H9 (cell line): Measurements from ENCODE around the gene MCAM. TPM values are rescaled to one million over a fixed set of nuclear protein-coding genes. Genes with fewer than 3 reads are reported as not detected.

ENCODE experiments used
- DNase-seq: peaks from one replicate; pipeline ENCODE4 v3.0.0-alpha.2; 2017
- H2AFZ ChIP-seq: one replicate; pipeline ENCODE4 v1.6.1; 2013; ENCODE audit warnings: mild to moderate bottlenecking, low read length, control low read depth, moderate library complexity
- H2AK5ac ChIP-seq: 2 replicates; pipeline ENCODE4 v1.6.1; 2013; ENCODE audit warnings: low read length, control low read depth, mixed read lengths; ENCODE audit not compliant: insufficient read length
- H2BK120ac ChIP-seq: one replicate; pipeline ENCODE4 v1.6.1; 2013; ENCODE audit warnings: low read depth, mild to moderate bottlenecking, low read length, control low read depth, inconsistent platforms; ENCODE audit not compliant: poor library complexity, severe bottlenecking
- H2BK12ac ChIP-seq: 2 replicates; pipeline ENCODE4 v1.6.1; 2013; ENCODE audit warnings: low read length, control low read depth, mixed read lengths, low read depth; ENCODE audit not compliant: insufficient read length
- H2BK15ac ChIP-seq: 2 replicates; pipeline ENCODE4 v1.6.1; 2013; ENCODE audit warnings: low read depth, low read length, control low read depth
- H2BK20ac ChIP-seq: one replicate; pipeline ENCODE4 v1.6.1; 2013; ENCODE audit warnings: low read depth, mild to moderate bottlenecking, low read length, control low read depth, inconsistent platforms; ENCODE audit not compliant: poor library complexity, severe bottlenecking
- H2BK5ac ChIP-seq: 2 replicates; pipeline ENCODE4 v1.6.1; 2013; ENCODE audit warnings: low read length, control low read depth, mixed read lengths; ENCODE audit not compliant: insufficient read length
- H3K14ac ChIP-seq: 2 replicates; pipeline ENCODE4 v1.6.1; 2013; ENCODE audit warnings: low read length, control low read depth; ENCODE audit not compliant: insufficient read depth
- H3K18ac ChIP-seq: 2 replicates; pipeline ENCODE4 v1.6.1; 2013; ENCODE audit warnings: low read depth, mild to moderate bottlenecking, mixed read lengths, low read length, control low read depth; ENCODE audit not compliant: insufficient read length
- H3K23ac ChIP-seq: 2 replicates; pipeline ENCODE4 v1.6.1; 2013; ENCODE audit warnings: low read length, control low read depth, mixed read lengths, low read depth; ENCODE audit not compliant: insufficient read length
- H3K23me2 ChIP-seq: 2 replicates; pipeline ENCODE4 v1.6.1; 2013; ENCODE audit warnings: low read depth, mild to moderate bottlenecking, mixed read lengths, low read length, control low read depth; ENCODE audit not compliant: insufficient read length, poor library complexity, severe bottlenecking
- H3K27ac ChIP-seq: 2 replicates; pipeline ENCODE4 v1.5.1; 2013; ENCODE audit warnings: low read length, control low read depth, mixed read lengths, low read depth; ENCODE audit not compliant: insufficient read length
- H3K27me3 ChIP-seq: 2 replicates; pipeline ENCODE4 v1.6.1; 2013; ENCODE audit warnings: low read length, control low read depth, inconsistent platforms; ENCODE audit not compliant: insufficient read depth
- H3K4ac ChIP-seq: 2 replicates; pipeline ENCODE4 v1.6.1; 2013; ENCODE audit warnings: low read depth, mild to moderate bottlenecking, control low read depth, inconsistent platforms, low read length, moderate library complexity
- H3K4me1 ChIP-seq: 2 replicates; pipeline ENCODE4 v1.6.1; 2013; ENCODE audit warnings: low read length, control low read depth, inconsistent platforms; ENCODE audit not compliant: insufficient read depth
- H3K4me2 ChIP-seq: 2 replicates; pipeline ENCODE4 v1.6.1; 2013; ENCODE audit warnings: low read length, control low read depth, mixed read lengths; ENCODE audit not compliant: insufficient read length, insufficient read depth
- H3K56ac ChIP-seq: 2 replicates; pipeline ENCODE4 v1.6.1; 2013; ENCODE audit warnings: low read depth, mild to moderate bottlenecking, mixed read lengths, low read length, control low read depth; ENCODE audit not compliant: insufficient read length
- H3K79me1 ChIP-seq: 2 replicates; pipeline ENCODE4 v1.6.1; 2013; ENCODE audit warnings: low read depth, mild to moderate bottlenecking, moderate library complexity, low read length, control low read depth, inconsistent platforms; ENCODE audit not compliant: insufficient read depth, poor library complexity, severe bottlenecking
- H3K79me2 ChIP-seq: 2 replicates; pipeline ENCODE4 v1.6.1; 2013; ENCODE audit warnings: low read length, control low read depth, inconsistent platforms; ENCODE audit not compliant: insufficient read depth
- H3K9ac ChIP-seq: 2 replicates; pipeline ENCODE4 v1.6.1; 2013; ENCODE audit warnings: low read length, control low read depth, mixed read lengths; ENCODE audit not compliant: insufficient read length; ENCODE audit errors: extremely low read depth
- H3K9me3 ChIP-seq: one replicate; pipeline ENCODE4 v1.6.1; 2013; ENCODE audit warnings: low read depth, low read length, inconsistent platforms; ENCODE audit not compliant: control insufficient read depth
- H3T11ph ChIP-seq: one replicate; pipeline ENCODE4 v1.6.1; 2013; ENCODE audit warnings: mild to moderate bottlenecking, low read length, control low read depth, inconsistent platforms
- H4K20me1 ChIP-seq: one replicate; pipeline ENCODE4 v1.6.1; 2013; ENCODE audit not compliant: control insufficient read depth, insufficient read length, insufficient read depth
- H4K5ac ChIP-seq: 2 replicates; pipeline ENCODE4 v1.6.1; 2013; ENCODE audit warnings: low read depth, mild to moderate bottlenecking, mixed read lengths, low read length, control low read depth; ENCODE audit not compliant: insufficient read length
- H4K8ac ChIP-seq: replicated peaks from 2 replicates; pipeline ENCODE4 v1.6.1; 2013; ENCODE audit warnings: low read length, control low read depth, mixed read lengths, low read depth; ENCODE audit not compliant: insufficient read length
- H4K91ac ChIP-seq: 2 replicates; pipeline ENCODE4 v1.6.1; 2013; ENCODE audit warnings: low read depth, mild to moderate bottlenecking, moderate library complexity, mixed read lengths, low read length, control low read depth; ENCODE audit not compliant: insufficient read length
- H3K27ac Mint-ChIP-seq, 3 experiments: 2 replicates in 2 of 3; 3 replicates in 1 of 3; pipeline ENCODE4 v1.8.0; 2020 to 2021; ENCODE audit warnings: mixed read lengths in 3 of 3, mild to moderate bottlenecking in 1 of 3, moderate library complexity in 1 of 3
- H3K27me3 Mint-ChIP-seq: 2 replicates; pipeline ENCODE4 v1.8.0; 2021; ENCODE audit warnings: low read depth, mild to moderate bottlenecking, moderate library complexity, mixed read lengths
- H3K36me3 Mint-ChIP-seq, 3 experiments: 2 replicates in 2 of 3; 3 replicates in 1 of 3; pipeline ENCODE4 v1.8.0; 2020 to 2021; ENCODE audit warnings: low read depth in 3 of 3, mixed read lengths in 3 of 3; ENCODE audit not compliant: insufficient read depth in 1 of 3
- H3K4me1 Mint-ChIP-seq, 2 experiments: 2 replicates each; pipeline ENCODE4 v1.8.0; 2020; ENCODE audit warnings: mixed read lengths in 2 of 2
- H3K4me3 Mint-ChIP-seq, 2 experiments: 2 replicates in 1 of 2; 3 replicates in 1 of 2; pipeline ENCODE4 v1.8.0; 2020 to 2021; ENCODE audit warnings: mild to moderate bottlenecking in 2 of 2, mixed read lengths in 2 of 2, moderate library complexity in 1 of 2
- H3K9me3 Mint-ChIP-seq, 2 experiments: 2 replicates in 1 of 2; 3 replicates in 1 of 2; pipeline ENCODE4 v1.8.0; 2020; ENCODE audit warnings: mild to moderate bottlenecking in 2 of 2, mixed read lengths in 2 of 2, moderate library complexity in 1 of 2
- WGBS: extraction: QIAGEN DNeasy Blood & Tissue Kit; methylation state at CpG from one replicate; pipeline ENCODE4 v1.1.7; 2013; ENCODE audit warnings: missing lambda C conversion rate, low lambda C conversion rate, mixed read lengths; ENCODE audit not compliant: insufficient read length; ENCODE audit errors: extremely low coverage; 5-methylcytosine and 5-hydroxymethylcytosine counted together
- total RNA-seq: library from RNA; stranded (reverse); gene quantifications from 2 replicates; pipeline ENCODE4 v1.2.1, GENCODE V29; 2021
- TF ChIP-seq, protein P1 (sequence below): fragments of 200-600 bp; sonication (generic); conservative IDR thresholded peaks from 3 replicates; pipeline ENCODE4 v1.8.0; 2021; ENCODE audit warnings: antibody characterized with exemption, mild to moderate bottlenecking

The MCAM gene
- total RNA-seq, 1 experiment from 2014 or later, result 21.5 TPM

- Histone ChIP-seq H3K18ac (peak overlapping the region; percentile 33), H2BK15ac (no peak overlapping the region), H3K27me3 (peaks cover 16% of the 10 kb centered on the region), H3K79me2 (peaks cover 13% of the 10 kb centered on the region; the same call in 1 of the 2 replicates), H4K8ac (no peak overlapping the region), H3K9ac (no peak overlapping the region), H3K4ac (no peak overlapping the region), H2AK5ac (no peak overlapping the region), H3K4me1 (no peaks in the 10 kb centered on the region; the same call in 1 of the 2 replicates), H3K56ac (no peak overlapping the region), H4K20me1 (no peaks in the 10 kb centered on the region), H3K23me2 (peaks cover 28% of the 10 kb centered on the region), H2BK20ac (no peak overlapping the region), H3K4me2 (peak overlapping the region; percentile 56), H3K9me3 (no peaks in the 10 kb centered on the region), H2BK5ac (no peak overlapping the region), H3K23ac (no peak overlapping the region), H2BK12ac (no peak overlapping the region), H3K79me1 (peaks cover 9% of the 10 kb centered on the region), H3T11ph (no peak overlapping the region), H2AFZ (no peak overlapping the region), H3K27ac (no peak overlapping the region), H2BK120ac (no peak overlapping the region), H4K5ac (no peak overlapping the region), H4K91ac (no peak overlapping the region), H3K14ac (no peak overlapping the region)
- Mint-ChIP-seq H3K27me3 (peaks cover 45% of the 10 kb centered on the region), H3K4me3 (peak overlapping the region; percentile 38 to 99), H3K9me3 (no peaks in the 10 kb centered on the region; a peak in 1 of 5 replicates), H3K27ac (peak overlapping the region; percentile 58 to 94 (median 85); a peak in 5 of 7 replicates), H3K4me1 (peaks cover 46 to 70% of the 10 kb centered on the region in 2 experiments), H3K36me3 (peaks cover 13 to 18% (median 15%) of the 10 kb centered on the region in 3 experiments)
- WGBS, result no CpG with 5 or more reads among the region's 17 CpGs
- TF ChIP-seq, protein P1, sequence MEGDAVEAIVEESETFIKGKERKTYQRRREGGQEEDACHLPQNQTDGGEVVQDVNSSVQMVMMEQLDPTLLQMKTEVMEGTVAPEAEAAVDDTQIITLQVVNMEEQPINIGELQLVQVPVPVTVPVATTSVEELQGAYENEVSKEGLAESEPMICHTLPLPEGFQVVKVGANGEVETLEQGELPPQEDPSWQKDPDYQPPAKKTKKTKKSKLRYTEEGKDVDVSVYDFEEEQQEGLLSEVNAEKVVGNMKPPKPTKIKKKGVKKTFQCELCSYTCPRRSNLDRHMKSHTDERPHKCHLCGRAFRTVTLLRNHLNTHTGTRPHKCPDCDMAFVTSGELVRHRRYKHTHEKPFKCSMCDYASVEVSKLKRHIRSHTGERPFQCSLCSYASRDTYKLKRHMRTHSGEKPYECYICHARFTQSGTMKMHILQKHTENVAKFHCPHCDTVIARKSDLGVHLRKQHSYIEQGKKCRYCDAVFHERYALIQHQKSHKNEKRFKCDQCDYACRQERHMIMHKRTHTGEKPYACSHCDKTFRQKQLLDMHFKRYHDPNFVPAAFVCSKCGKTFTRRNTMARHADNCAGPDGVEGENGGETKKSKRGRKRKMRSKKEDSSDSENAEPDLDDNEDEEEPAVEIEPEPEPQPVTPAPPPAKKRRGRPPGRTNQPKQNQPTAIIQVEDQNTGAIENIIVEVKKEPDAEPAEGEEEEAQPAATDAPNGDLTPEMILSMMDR, result peak; percentile 85
- DNase-seq, result peak; percentile 89
These were observed 21.5 kb upstream of the MCAM start for GRCh38 chr11:119338318-119338890.
